Measurements from ENCODE around the gene TFEC.

Gene TFEC

GRCh38 chr7:115920367-115920766 lies 110.2 kb downstream of the TFEC start:
- DNase-seq: no peak

- DNase-seq: no peak
Observed at GRCh38 chr7:115914951-115915350, 115.6 kb downstream of the TFEC start.

- peak; percentile 65 for DNase-seq
Observed at GRCh38 chr7:115911465-115911864, 119.1 kb downstream of the TFEC start.

- peak; percentile 53 for DNase-seq
Observed at GRCh38 chr7:115910541-115911164, 119.9 kb downstream of the TFEC start.

GRCh38 chr7:115906731-115907130 lies 123.8 kb downstream of the TFEC start:
- no peak for DNase-seq

- DNase-seq: no peak
Observed at GRCh38 chr7:115889669-115889984, 140.9 kb downstream of the TFEC start.

GRCh38 chr7:115888981-115889668 lies 141.4 kb downstream of the TFEC start:
- no peak for DNase-seq

GRCh38 chr7:115885550-115885949 lies 145.0 kb downstream of the TFEC start:
- no peak for DNase-seq

Data from suppressor macrophage treated with lipopolysaccharide for 4 hours (primary cell).